IMR-90 (cell line): ENCODE results near the gene OR52I1. TPM values are rescaled to one million over a fixed set of nuclear protein-coding genes. Genes with fewer than 3 reads are reported as not detected.

Source experiments
- ATAC-seq: fragments of 200-7000 bp; cut with Tn5 transposase; 2 replicates; pipeline ENCODE4 v1.9.1; 2020; ENCODE audit warnings: low read depth, mild to moderate bottlenecking, moderate library complexity
- BruUV-seq: library from RNA; stranded (reverse); fragments of 400-500 nt; replicated peaks from 2 replicates; lab custom pipeline; 2021; lab: Mats Ljungman, UMichigan
- CTCF ChIA-PET: fragments of 300-600 bp; formaldehyde crosslinking; extraction: SDS; loops from one replicate; lab custom pipeline; 2021; ENCODE audit warnings: antibody characterized with exemption; lab: Yijun Ruan, JAX
- POLR2A ChIA-PET: fragments of 300-600 bp; sonication (Branson Sonifier 250); formaldehyde crosslinking; loops from one replicate; lab custom pipeline; 2022; ENCODE audit warnings: antibody characterized with exemption; ENCODE audit not compliant: unreplicated experiment; lab: Charles Lee
- DNase-seq: peaks from one replicate; pipeline ENCODE4 v3.0.0; 2013
- H2AFZ ChIP-seq: replicated peaks from 2 replicates; pipeline ENCODE3; 2013; ENCODE audit warnings: low read length, mild to moderate bottlenecking; ENCODE audit not compliant: poor library complexity
- H2AK5ac ChIP-seq: 2 replicates; pipeline ENCODE4 v1.6.1; 2013; ENCODE audit warnings: low read depth, low read length, inconsistent platforms
- H2AK9ac ChIP-seq: replicated peaks from 2 replicates; pipeline ENCODE3; 2013; ENCODE audit warnings: mild to moderate bottlenecking, low read depth, low read length, moderate library complexity; ENCODE audit not compliant: poor library complexity
- H2BK120ac ChIP-seq: 2 replicates; pipeline ENCODE4 v1.6.1; 2013; ENCODE audit warnings: low read depth, low read length, inconsistent platforms
- H2BK15ac ChIP-seq: 3 replicates; pipeline ENCODE4 v1.6.1; 2013; ENCODE audit warnings: low read depth, low read length, inconsistent platforms
- H2BK20ac ChIP-seq: 2 replicates; pipeline ENCODE4 v1.6.1; 2013; ENCODE audit warnings: low read depth, mild to moderate bottlenecking, inconsistent platforms, low read length, moderate library complexity
- H2BK5ac ChIP-seq: 2 replicates; pipeline ENCODE4 v1.6.1; 2013; ENCODE audit warnings: mild to moderate bottlenecking, low read depth, low read length, inconsistent platforms; ENCODE audit not compliant: poor library complexity, severe bottlenecking
- H3K14ac ChIP-seq: replicated peaks from 2 replicates; pipeline ENCODE4 v1.6.1; 2013; ENCODE audit warnings: low read depth, low read length, inconsistent platforms
- H3K18ac ChIP-seq: 2 replicates; pipeline ENCODE4 v1.6.1; 2013; ENCODE audit warnings: low read depth, low read length, control low read depth
- H3K23ac ChIP-seq: 2 replicates; pipeline ENCODE4 v1.6.1; 2013; ENCODE audit warnings: low read depth, low read length, inconsistent platforms
- H3K27ac ChIP-seq: 2 replicates; pipeline ENCODE4 v1.5.1; 2013; ENCODE audit warnings: mild to moderate bottlenecking, control low read depth, low read length; ENCODE audit not compliant: insufficient read depth
- H3K27me3 ChIP-seq: 2 replicates; pipeline ENCODE4 v1.6.1; 2013; ENCODE audit warnings: low read length; ENCODE audit not compliant: control insufficient read depth, insufficient read depth
- H3K36me3 ChIP-seq: 2 replicates; pipeline ENCODE4 v1.6.1; 2013; ENCODE audit warnings: low read length, mixed read lengths; ENCODE audit not compliant: control insufficient read depth, insufficient read depth
- H3K4ac ChIP-seq: 2 replicates; pipeline ENCODE4 v1.6.1; 2013; ENCODE audit warnings: low read depth, low read length, inconsistent platforms
- H3K4me1 ChIP-seq: 2 replicates; pipeline ENCODE4 v1.6.1; 2013; ENCODE audit warnings: low read length, mixed read lengths; ENCODE audit not compliant: control insufficient read depth, insufficient read depth
- H3K4me2 ChIP-seq: 2 replicates; pipeline ENCODE4 v1.6.1; 2013; ENCODE audit warnings: low read depth, mild to moderate bottlenecking, control low read depth, low read length, moderate library complexity
- H3K4me3 ChIP-seq: 2 replicates; pipeline ENCODE4 v1.5.1; 2013; ENCODE audit warnings: low read depth, mild to moderate bottlenecking, control low read depth, low read length, moderate library complexity; ENCODE audit not compliant: insufficient read depth
- H3K56ac ChIP-seq: 2 replicates; pipeline ENCODE4 v1.6.1; 2013; ENCODE audit warnings: low read length, inconsistent platforms; ENCODE audit not compliant: insufficient read depth; ENCODE audit errors: extremely low read depth
- H3K79me1 ChIP-seq, 2 experiments: 2 replicates each; pipeline ENCODE4 v1.6.1; 2013; ENCODE audit warnings: low read length in 2 of 2, inconsistent platforms in 1 of 2, low read depth in 1 of 2
- H3K9ac ChIP-seq: 2 replicates; pipeline ENCODE4 v1.6.1; 2013; ENCODE audit warnings: low read depth, low read length, control low read depth
- H3K9me1 ChIP-seq: 2 replicates; pipeline ENCODE4 v1.6.1; 2013; ENCODE audit warnings: low read length, inconsistent platforms; ENCODE audit not compliant: insufficient read depth
- H3K9me3 ChIP-seq: 2 replicates; pipeline ENCODE4 v1.6.1; 2013; ENCODE audit warnings: low read length; ENCODE audit not compliant: control insufficient read depth, insufficient read depth
- H4K20me1 ChIP-seq: 2 replicates; pipeline ENCODE4 v1.6.1; 2013; ENCODE audit warnings: low read length, inconsistent platforms; ENCODE audit not compliant: insufficient read depth
- H4K5ac ChIP-seq: 2 replicates; pipeline ENCODE4 v1.6.1; 2013; ENCODE audit warnings: mild to moderate bottlenecking, low read depth, low read length, control low read depth
- H4K8ac ChIP-seq, 2 experiments: 2 replicates each; pipeline ENCODE4 v1.6.1; 2013; ENCODE audit warnings: low read depth in 2 of 2, low read length in 2 of 2, control low read depth in 1 of 2, inconsistent platforms in 1 of 2
- H4K91ac ChIP-seq: 2 replicates; pipeline ENCODE4 v1.6.1; 2013; ENCODE audit warnings: low read depth, low read length, inconsistent platforms; ENCODE audit not compliant: insufficient read depth
- CEBPB ChIP-seq: IDR thresholded peaks from 2 replicates; pipeline ENCODE4 v1.6.1; 2012; ENCODE audit warnings: low read depth, low read length, improper control_type of control experiment
- dilution Hi-C: fragments of 300-500 bp; cut with HindIII; formaldehyde crosslinking; loops from one replicate; pipeline ENCODE4 v1.14.3; 2018; ENCODE audit warnings: low sequenced_read_pairs; ENCODE audit not compliant: unreplicated experiment
- in situ Hi-C: fragments of 300-500 bp; cut with MboI; formaldehyde crosslinking; loops from 3 replicates; pipeline ENCODE4 v1.14.3; 2019; ENCODE audit warnings: low sequenced_read_pairs, inconsistent platforms, mixed read lengths
- intact Hi-C: fragments of 100-400 bp; cut with micrococcal nuclease; formaldehyde crosslinking; loops from 2 replicates; pipeline ENCODE4 v1.10.0; 2022
- polyA plus RNA-seq, 3 experiments: library from polyadenylated mRNA; depleted of rRNA; stranded (reverse); fragments of >200 nt; gene quantifications; 2 replicates each; pipeline ENCODE4 v1.2.3, GENCODE V29; 2012; ENCODE audit warnings: low replicate concordance in 1 of 3
- total RNA-seq: library from RNA; depleted of rRNA; stranded (reverse); fragments of >200 nt; gene quantifications from 2 replicates; pipeline ENCODE4 v1.2.3, GENCODE V29; 2012

OR52I1 gene
- total and polyA plus RNA-seq, 2 of the 4 experiments (the other 2 are of a cell fraction), result not detected

GRCh38 chr11:4615856-4616444 is 22.1 kb downstream of the OR52I1 start:
- H3K9me3 ChIP-seq, result no peaks in the 10 kb centered on the region
- H4K8ac ChIP-seq, result no peak overlapping the region
- H2BK5ac ChIP-seq, result no peak overlapping the region
- no peak overlapping the region for H3K14ac ChIP-seq
- no peak overlapping the region for H2BK20ac ChIP-seq
- H2BK120ac ChIP-seq, result no peak overlapping the region
- intact Hi-C loops (no loop called here), in situ Hi-C loops (no loop called here), dilution Hi-C loops (no loop called here)
- H3K18ac ChIP-seq, result no peak overlapping the region
- H3K4ac ChIP-seq, result no peak overlapping the region
- DNase-seq, result no peak
- no peaks in the 10 kb centered on the region for H3K4me1 ChIP-seq
- no peaks in the 10 kb centered on the region for H3K9me1 ChIP-seq
- H4K20me1 ChIP-seq, result no peaks in the 10 kb centered on the region
- peaks cover 2% of the 10 kb centered on the region; the same call in 1 of the 2 replicates for H3K27me3 ChIP-seq
- no peak overlapping the region for H2AFZ ChIP-seq
- CTCF ChIA-PET, result no interaction called here
- no peak overlapping the region for H3K56ac ChIP-seq
- no peaks in the 10 kb centered on the region for H3K79me1 ChIP-seq
- TF ChIP-seq CEBPB, result no peak
- H3K27ac ChIP-seq, result no peak overlapping the region
- H2AK5ac ChIP-seq, result no peak overlapping the region
- no peak overlapping the region for H3K23ac ChIP-seq
- no peaks in the 10 kb centered on the region for H3K36me3 ChIP-seq
- BruUV-seq, result no TSS peak
- no peak overlapping the region for H3K4me2 ChIP-seq
- POLR2A ChIA-PET, result no interaction called here
- H3K4me3 ChIP-seq, result no peak overlapping the region
- ATAC-seq, result no peak
- no peak overlapping the region for H4K5ac ChIP-seq
- H4K91ac ChIP-seq, result no peak overlapping the region
- no peak overlapping the region for H2BK15ac ChIP-seq
- H3K9ac ChIP-seq, result no peak overlapping the region
- no peak overlapping the region for H2AK9ac ChIP-seq
